ENCODE measurements around the gene SCFD2. TPM values are rescaled to one million over a fixed set of nuclear protein-coding genes. Genes with fewer than 3 reads are reported as not detected.
"Not testable (repeated sequence)": the region's sequence is repeated elsewhere in the genome, so short reads cannot be mapped to it uniquely, and the experiment has no call there.

SCFD2 gene
- total RNA-seq, 2 donors from 2014 or later = 17.5 to 18.6 TPM

- intact Hi-C loops (cut with DNase I) = no loop called here
- DNase-seq (ENCODE audit: low spot score) = no peak
Measured at GRCh38 chr4:53162969-53163368, 202.9 kb downstream of the SCFD2 start.

- no peak for DNase-seq (ENCODE audit: low spot score)
- intact Hi-C loops (cut with DNase I) = no loop called here
Measured at GRCh38 chr4:53161787-53162433, 204.0 kb downstream of the SCFD2 start.

DNA sequence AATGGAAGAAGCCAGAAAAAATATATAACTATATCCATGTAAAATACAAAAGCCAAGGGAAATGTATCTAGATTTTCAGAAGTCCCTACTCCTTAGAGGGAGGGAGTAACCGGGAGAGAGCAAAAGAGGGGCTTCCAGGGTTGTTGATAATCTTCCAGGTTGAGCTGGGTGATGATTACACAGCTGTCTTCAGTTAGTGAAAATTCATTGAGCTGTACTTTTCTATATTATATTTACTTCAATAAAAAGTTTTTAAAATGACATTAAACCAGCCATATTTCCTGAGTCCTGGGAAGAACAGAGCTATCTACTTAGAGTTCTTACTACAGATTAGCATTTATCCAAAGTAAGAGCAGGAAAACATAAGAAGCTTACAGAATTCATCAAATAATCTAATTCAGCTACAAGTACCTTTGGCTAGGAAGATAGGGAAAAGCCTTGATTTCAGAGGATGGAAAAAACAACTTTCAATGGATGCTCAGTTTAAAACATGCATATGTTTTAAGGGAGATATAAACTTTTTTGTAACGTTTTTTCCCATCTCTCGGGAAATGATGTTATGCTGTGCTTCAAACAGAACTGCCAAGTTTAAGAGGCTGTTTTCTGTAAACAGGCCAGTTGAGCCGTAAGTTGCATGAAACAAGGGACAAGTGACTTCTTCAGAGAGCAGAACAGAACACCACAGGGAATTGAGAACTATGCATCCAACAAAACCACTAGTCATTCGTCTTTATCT lies 204.6 kb downstream of the SCFD2 start:
- intact Hi-C loops (cut with DNase I) = no loop called here
- no peak for DNase-seq (ENCODE audit: low spot score)

DNA sequence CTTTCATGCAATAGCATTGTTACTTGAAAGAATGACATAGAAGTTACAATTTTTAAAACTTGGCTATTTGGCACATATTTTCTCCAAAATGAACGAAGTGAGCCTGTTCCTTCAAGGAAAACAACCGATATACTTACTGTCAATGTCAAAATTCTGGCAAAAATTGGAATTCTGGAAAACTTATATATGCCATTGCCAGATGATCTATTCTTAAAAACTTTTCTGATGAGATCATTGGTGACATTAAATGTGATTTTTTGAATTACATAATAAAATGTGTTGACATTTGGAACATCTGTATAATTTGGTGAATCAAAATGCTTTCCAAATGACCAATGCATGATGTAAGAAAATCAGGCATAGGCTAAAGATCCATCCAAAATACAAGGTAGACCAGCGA lies 209.0 kb downstream of the SCFD2 start:
- DNase-seq (ENCODE audit: low spot score) = no peak
- intact Hi-C loops (cut with DNase I) = no loop called here

GRCh38 chr4:53152467-53152866 lies 213.4 kb downstream of the SCFD2 start:
- intact Hi-C loops (cut with DNase I) = no loop called here
- no peak for DNase-seq (ENCODE audit: low spot score)

- intact Hi-C loops (cut with DNase I) = no loop called here
- DNase-seq (ENCODE audit: low spot score) = no peak
Measured at GRCh38 chr4:53151489-53151788, 214.4 kb downstream of the SCFD2 start.

- no peak for DNase-seq (ENCODE audit: low spot score)
- intact Hi-C loops (cut with DNase I) = no loop called here
Measured at GRCh38 chr4:53150631-53151488, 215.0 kb downstream of the SCFD2 start.

DNA sequence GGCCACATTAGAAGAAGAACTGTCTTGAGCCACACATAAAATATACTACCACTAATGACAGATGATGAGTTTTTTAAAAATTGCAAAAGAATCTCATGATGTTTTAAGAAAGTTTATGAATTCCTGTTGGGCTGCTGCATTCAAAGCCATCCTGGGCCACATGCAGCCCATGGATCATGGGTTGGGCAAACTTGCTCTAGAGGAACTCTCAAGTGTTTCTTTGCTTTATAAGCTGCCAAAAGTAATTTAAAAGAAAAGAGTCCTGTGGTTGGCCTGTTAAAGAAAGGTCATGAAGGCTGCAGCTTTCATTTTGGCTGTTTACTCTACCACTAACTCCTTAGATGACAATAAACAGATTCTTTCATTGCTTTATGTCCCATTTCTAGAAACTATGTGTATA lies 218.2 kb downstream of the SCFD2 start:
- no peak for DNase-seq (ENCODE audit: low spot score)
- intact Hi-C loops (cut with DNase I) = no loop called here

DNA sequence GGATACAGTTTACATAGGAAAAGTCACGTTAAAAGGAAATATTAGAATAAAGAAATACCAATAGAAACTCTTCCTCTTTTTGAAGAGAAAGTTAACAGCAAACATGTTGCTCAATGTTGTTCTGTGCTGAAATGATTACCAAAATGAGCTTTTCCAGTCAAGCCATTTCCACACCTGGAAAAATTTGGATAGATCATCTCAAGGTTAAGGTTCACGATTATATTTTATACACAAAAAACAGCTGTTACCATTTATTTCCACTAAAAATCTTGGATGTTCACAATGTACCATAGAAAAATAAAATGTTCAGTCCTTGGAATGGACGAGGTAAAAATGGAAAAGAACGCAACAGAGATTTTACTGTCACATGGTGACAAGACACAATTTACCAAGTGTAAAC lies 218.7 kb downstream of the SCFD2 start:
- intact Hi-C loops (cut with DNase I) = no loop called here
- DNase-seq (ENCODE audit: low spot score) = no peak

DNA sequence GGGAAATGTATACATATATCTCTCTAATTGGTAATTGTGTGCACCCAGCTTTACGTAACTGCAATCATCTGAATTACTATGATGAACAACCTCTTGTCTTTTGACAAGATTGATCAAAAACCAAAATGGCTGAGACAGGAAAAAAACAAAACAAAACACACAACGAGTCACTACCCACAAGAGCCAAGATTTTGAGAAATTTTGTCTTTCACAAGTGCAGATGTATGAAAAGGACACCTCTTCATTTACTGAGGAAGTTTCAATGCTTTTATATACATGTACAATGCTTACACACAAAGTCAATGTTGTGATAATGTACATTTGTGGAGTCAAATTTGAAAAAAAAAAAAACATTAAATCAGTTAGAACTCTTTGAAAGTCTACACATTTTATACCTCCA lies 224.6 kb downstream of the SCFD2 start:
- intact Hi-C loops (cut with DNase I) = no loop called here
- no peak for DNase-seq (ENCODE audit: low spot score)

DNA sequence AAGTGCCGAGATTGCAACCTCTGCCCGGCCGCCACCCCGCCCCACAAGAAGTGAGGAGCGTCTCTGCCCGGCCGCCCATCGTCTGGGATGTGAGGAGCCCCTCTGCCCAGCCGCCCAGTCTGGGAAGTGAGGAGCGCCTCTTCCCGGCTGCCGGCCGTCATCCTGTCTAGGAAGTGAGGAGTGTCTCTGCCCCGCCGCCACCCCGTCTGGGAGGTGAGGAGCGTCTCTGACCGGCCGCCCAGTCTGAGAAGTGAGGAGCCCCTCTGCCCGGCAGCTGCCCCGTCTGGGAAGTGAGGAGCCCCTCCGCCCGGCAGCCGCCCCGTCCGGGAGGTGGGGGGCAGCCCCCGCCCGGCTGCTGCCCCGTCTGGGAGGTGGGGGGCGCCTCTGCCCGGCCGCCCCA lies 226.6 kb downstream of the SCFD2 start:
- intact Hi-C loops (cut with DNase I); DNase-seq (ENCODE audit: low spot score): not testable (repeated sequence)

DNA sequence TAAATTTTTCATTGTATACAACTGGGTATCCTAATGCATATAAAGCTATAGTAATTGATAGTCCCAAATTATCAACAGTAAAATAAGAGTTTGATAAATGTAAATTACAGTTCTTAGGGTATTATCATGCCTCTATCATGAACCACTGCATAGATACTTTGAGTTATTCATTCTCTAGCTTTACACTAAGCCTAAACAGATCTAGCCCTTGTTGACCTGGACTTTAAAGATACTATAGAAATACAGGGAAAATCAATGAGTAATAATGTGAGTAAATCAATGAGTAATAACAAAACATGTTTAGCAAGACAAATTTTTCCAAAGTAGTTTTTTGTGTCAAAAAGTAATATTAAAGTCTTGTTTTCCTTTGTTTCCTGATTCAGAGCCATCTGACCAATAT lies 228.4 kb downstream of the SCFD2 start:
- no peak for DNase-seq (ENCODE audit: low spot score)
- intact Hi-C loops (cut with DNase I) = no loop called here

- DNase-seq (ENCODE audit: low spot score) = no peak
Measured at GRCh38 chr4:53136954-53137353, 228.9 kb downstream of the SCFD2 start.

DNA sequence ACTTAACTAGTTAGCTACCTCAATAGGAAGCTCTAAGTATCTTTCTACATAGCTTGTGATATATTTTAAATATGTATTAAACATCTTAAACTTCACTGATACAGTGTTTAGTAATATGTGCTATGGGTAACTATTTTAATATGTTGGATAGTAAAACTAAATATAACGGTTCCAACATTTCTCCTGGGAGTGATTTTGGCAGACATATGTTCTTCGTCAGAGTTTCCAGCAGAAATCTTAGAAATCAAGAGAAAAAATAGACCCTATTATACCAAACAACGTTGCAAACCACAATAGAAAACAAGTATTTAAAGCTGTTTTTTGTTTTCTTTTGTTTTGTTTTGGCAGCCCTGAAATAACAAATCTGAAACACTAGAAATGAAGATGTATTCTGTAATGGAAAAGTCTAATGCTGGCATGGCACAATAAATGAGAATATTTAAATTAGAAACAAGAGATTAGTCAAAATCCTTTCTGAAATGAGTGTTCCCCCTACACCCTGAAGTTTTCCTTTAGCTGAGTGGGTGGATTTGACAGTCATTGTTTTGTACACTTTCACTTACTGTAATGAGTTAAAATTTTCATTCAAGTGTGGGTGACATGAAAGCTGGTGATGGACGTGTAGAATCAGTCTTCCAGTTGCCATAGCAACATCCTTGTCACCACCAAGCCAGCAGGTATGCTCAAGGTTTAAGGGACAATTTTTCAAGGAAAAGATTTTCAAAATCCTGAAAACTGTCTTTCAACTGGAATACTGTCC lies 233.5 kb downstream of the SCFD2 start:
- intact Hi-C loops (cut with DNase I) = no loop called here
- DNase-seq (ENCODE audit: low spot score) = no peak

More at GRCh38 chr4:53136954-53137353, 228.9 kb downstream of the SCFD2 start:
- intact Hi-C loops (cut with DNase I) = no loop called here

DNA sequence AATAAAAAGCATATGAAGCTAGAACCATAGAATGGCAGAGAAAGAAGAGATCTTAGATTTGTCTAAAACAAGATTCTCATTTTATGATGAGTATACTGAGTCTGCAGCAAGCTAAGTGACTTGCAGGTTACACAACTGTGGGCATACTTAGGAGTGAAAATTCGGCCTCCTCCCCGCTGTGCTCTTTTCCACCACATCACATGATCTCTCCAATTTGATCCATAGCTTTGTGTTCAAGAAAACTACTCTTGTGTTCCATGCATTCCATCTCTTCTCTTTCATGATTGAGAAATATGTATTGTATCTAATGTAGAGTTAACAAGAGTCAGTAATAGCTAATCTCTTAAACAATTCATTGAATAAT lies 234.3 kb downstream of the SCFD2 start:
- intact Hi-C loops (cut with DNase I) = no loop called here
- no peak for DNase-seq (ENCODE audit: low spot score)

DNA sequence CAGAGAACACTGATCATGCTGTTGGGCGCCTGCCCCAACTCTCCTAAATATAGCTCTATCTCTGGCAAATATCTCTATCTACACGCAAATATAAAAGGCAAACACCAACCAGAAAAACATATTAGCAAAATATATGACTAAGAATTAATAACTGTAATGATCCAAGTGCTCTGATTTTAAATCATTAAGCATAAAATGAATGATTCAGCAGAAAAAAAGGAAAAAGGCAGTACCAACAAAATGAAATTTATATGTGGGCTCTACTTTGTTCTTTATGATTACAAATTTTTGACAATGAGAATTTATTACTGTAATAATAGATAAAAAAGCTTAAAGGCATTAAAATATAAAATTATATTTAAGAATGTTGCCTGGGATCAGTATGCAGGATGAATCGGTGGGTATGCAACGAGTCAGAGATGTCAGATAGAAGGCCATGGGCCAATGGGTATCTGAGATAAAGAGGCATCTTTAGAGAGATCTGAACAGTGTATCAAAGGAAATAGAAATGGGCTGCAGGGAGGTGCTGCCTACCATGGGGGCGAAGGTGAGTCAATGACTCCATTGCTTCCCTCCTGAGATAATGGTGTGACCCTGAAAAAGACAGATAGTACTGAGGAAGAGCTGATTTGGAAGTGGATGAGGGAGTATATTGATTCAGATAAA lies 234.8 kb downstream of the SCFD2 start:
- DNase-seq (ENCODE audit: low spot score) = no peak
- intact Hi-C loops (cut with DNase I) = no loop called here

- DNase-seq (ENCODE audit: low spot score) = no peak
- intact Hi-C loops (cut with DNase I) = no loop called here
Measured at GRCh38 chr4:53128706-53129357, 237.0 kb downstream of the SCFD2 start.

GRCh38 chr4:53128231-53128630 lies 237.6 kb downstream of the SCFD2 start:
- DNase-seq (ENCODE audit: low spot score) = no peak
- intact Hi-C loops (cut with DNase I) = no loop called here

GRCh38 chr4:53127365-53127764 lies 238.5 kb downstream of the SCFD2 start:
- intact Hi-C loops (cut with DNase I) = no loop called here
- DNase-seq (ENCODE audit: low spot score) = no peak

Data from posterior vena cava (tissue), 2 donors.